Psoas muscle (tissue), 8 donors: ENCODE data around the gene FUT7. TPM values are rescaled to one million over a fixed set of nuclear protein-coding genes. Genes with fewer than 3 reads are reported as not detected.

Source experiments
- ATAC-seq, 4 donors: fragments of 200-7000 bp; cut with Tn5 transposase; one replicate each; pipeline ENCODE4 v1.9.1; 2020; ENCODE audit warnings: moderate library complexity in 3 of 4, mild to moderate bottlenecking in 2 of 4
- DNase-seq, 2 donors: peaks; one replicate each; pipeline ENCODE4 v3.0.0-alpha.2; 2020
- H3K27ac ChIP-seq: fragments of 200-600 bp; one replicate; pipeline ENCODE4 v1.8.0; 2022
- H3K27me3 ChIP-seq, 3 donors: fragments of 200-600 bp in 1 of 3; one replicate each; pipeline versions ENCODE4 v1.6.1 to v1.8.0; 2013 to 2022; ENCODE audit warnings: low read length in 2 of 3, mild to moderate bottlenecking in 2 of 3, moderate library complexity in 1 of 3; ENCODE audit not compliant: insufficient read depth in 3 of 3
- H3K36me3 ChIP-seq, 2 donors: fragments of 200-600 bp in 1 of 2; one replicate each; pipeline versions ENCODE4 v1.6.1 to v1.8.0; 2013 to 2022; ENCODE audit warnings: low read depth in 1 of 2, mild to moderate bottlenecking in 1 of 2, moderate library complexity in 1 of 2; ENCODE audit not compliant: insufficient read depth in 1 of 2
- H3K4me1 ChIP-seq: fragments of 200-600 bp; one replicate; pipeline ENCODE4 v1.8.0; 2022
- H3K4me3 ChIP-seq: fragments of 200-600 bp; one replicate; pipeline ENCODE4 v1.8.0; 2022; ENCODE audit warnings: mild to moderate bottlenecking
- H3K9me3 ChIP-seq: fragments of 200-600 bp; one replicate; pipeline ENCODE4 v1.8.0; 2022
- WGBS, 3 donors: extraction: QIAGEN DNeasy Blood & Tissue Kit; methylation state at CpG; one replicate each; pipeline versions ENCODE4 v1.1.6 to v1.1.7; 2013; 5-methylcytosine and 5-hydroxymethylcytosine counted together
- intact Hi-C, 2 donors: fragments of 100-400 bp; cut with DNase I; formaldehyde crosslinking; loops; one replicate each; pipeline versions ENCODE4 v1.11.0 to v1.14.2; 2022
- polyA plus RNA-seq, 3 donors: library from polyadenylated mRNA; stranded (reverse); fragments of 200-250 nt; gene quantifications; one replicate each; pipeline ENCODE4 v1.2.3, GENCODE V29; 2013
- total RNA-seq, 4 donors: library from RNA; stranded (reverse); fragmentation: NEBNext Ultra II Directional in 2 of 4; extraction: Animal tissue kit (Norgen Biotek cat#: 25700) in 2 of 4; gene quantifications; one replicate each; pipeline versions ENCODE4 v1.2.1 to v1.2.4, GENCODE V29; 2021 to 2023
- TF ChIP-seq, protein P1 (sequence below): fragments of 200-600 bp; IDR thresholded peaks from one replicate; pipeline ENCODE4 v1.8.0; 2022; ENCODE audit warnings: antibody characterized with exemption
- donor health status: healthy with polysubstance abuse.
- donor health status: DM: no; HTN: no; CAD: no; lungs with moderate emphysema.
- donor health status: Bipolar disorder and iron deficiency.
- donor health status: healthy.
- donor health status: DM: yes; HTN: yes; CAD: no.
- donor health status: DM: no; HTN: no; CAD: no.
- donor health status: DM: no; HTN: no; CAD: no.
- donor health status: DM: yes; HTN: yes; CAD: no.

The FUT7 gene
- total and polyA plus RNA-seq, 7 donors = 0.01 to 0.08 (median 0.06) TPM; not detected in 4

GRCh38 chr9:137074657-137075274, 42.9 kb upstream of the FUT7 start:
- ATAC-seq = no peak
- Histone ChIP-seq H3K27me3 (peaks cover 0 to 4% (median 0%) of the 10 kb centered on the region in 3 donors), H3K4me1 (peaks cover 16% of the 10 kb centered on the region), H3K4me3 (no peak overlapping the region), H3K36me3 (peaks cover 0 to 6% of the 10 kb centered on the region in 2 donors), H3K9me3 (no peaks in the 10 kb centered on the region), H3K27ac (no peak overlapping the region)
- peak in 1 of 2 donors; percentile 9 for DNase-seq
- TF ChIP-seq, protein P1, sequence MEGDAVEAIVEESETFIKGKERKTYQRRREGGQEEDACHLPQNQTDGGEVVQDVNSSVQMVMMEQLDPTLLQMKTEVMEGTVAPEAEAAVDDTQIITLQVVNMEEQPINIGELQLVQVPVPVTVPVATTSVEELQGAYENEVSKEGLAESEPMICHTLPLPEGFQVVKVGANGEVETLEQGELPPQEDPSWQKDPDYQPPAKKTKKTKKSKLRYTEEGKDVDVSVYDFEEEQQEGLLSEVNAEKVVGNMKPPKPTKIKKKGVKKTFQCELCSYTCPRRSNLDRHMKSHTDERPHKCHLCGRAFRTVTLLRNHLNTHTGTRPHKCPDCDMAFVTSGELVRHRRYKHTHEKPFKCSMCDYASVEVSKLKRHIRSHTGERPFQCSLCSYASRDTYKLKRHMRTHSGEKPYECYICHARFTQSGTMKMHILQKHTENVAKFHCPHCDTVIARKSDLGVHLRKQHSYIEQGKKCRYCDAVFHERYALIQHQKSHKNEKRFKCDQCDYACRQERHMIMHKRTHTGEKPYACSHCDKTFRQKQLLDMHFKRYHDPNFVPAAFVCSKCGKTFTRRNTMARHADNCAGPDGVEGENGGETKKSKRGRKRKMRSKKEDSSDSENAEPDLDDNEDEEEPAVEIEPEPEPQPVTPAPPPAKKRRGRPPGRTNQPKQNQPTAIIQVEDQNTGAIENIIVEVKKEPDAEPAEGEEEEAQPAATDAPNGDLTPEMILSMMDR = no peak
- 81 to 86% (median 82%) methylated on average over 12 of the region's 12 CpGs for WGBS, 3 donors
- intact Hi-C loops = no loop called here

DNA sequence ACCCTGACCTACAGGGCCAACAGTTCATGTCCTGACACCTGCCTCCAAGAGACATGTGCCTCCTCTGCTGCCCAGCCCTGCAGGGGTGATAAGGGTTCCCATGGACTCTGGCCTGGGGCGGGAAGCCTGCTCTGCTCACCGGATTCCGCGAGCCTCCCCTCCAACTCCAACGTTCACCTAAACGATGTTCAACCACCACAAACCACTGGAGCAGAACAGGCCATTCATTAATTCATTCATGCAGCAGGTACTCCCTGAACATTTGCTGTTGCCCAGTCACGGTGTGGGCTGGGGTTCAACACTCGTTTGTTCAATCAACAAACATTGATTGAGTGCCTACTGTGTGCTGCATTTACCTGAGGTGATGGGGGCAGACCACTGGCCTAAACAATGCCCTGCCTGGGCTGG, 42.1 kb upstream of the FUT7 start:
- Histone ChIP-seq H3K36me3 (peaks cover 0 to 2% of the 10 kb centered on the region in 2 donors), H3K27ac (no peak overlapping the region), H3K9me3 (no peaks in the 10 kb centered on the region), H3K4me3 (no peak overlapping the region), H3K27me3 (peaks cover 0 to 12% (median 5%) of the 10 kb centered on the region in 3 donors), H3K4me1 (peaks cover 16% of the 10 kb centered on the region)
- no peak for ATAC-seq
- intact Hi-C loops = no loop called here
- 82 to 88% (median 85%) methylated on average over 8 of the region's 8 CpGs for WGBS, 3 donors
- TF ChIP-seq, protein P1 = no peak
- DNase-seq = peak in 1 of 2 donors; percentile 3

DNA sequence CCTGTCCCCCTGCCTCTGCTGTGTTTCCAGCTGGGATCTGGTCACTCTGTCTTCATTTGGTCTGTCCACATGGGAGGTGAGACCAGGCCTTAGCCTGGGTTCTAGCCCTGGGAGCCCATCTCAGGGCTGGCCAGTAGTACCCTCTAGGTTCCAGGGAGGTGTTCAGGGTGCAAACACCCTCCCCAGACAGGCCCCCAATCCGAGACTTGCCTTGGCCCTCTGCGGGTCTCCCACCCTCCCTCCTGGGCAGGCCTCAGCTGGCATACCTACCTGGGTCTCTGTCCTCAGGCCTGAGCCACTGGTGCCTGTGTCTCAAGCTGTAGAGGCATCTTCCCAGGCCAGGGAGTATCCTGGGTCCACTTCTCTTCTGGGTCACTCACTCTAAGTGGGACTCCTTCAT, 39.4 kb upstream of the FUT7 start:
- whole genome bisulfite sequencing, 3 donors = 68 to 86% (median 85%) methylated on average over 2 of the region's 2 CpGs
- Histone ChIP-seq H3K27me3 (peaks cover 0 to 10% (median 5%) of the 10 kb centered on the region in 3 donors), H3K36me3 (no peaks in the 10 kb centered on the region), H3K9me3 (no peaks in the 10 kb centered on the region), H3K4me3 (peak overlapping the region; percentile 58), H3K4me1 (peaks cover 4% of the 10 kb centered on the region), H3K27ac (no peak overlapping the region)
- intact Hi-C loops = no loop called here
- TF ChIP-seq, protein P1 = no peak
- peak in 1 of 2 donors; percentile 7 for DNase-seq
- peak in 2 of 4 donors; percentile 0 to 5 for ATAC-seq

DNA sequence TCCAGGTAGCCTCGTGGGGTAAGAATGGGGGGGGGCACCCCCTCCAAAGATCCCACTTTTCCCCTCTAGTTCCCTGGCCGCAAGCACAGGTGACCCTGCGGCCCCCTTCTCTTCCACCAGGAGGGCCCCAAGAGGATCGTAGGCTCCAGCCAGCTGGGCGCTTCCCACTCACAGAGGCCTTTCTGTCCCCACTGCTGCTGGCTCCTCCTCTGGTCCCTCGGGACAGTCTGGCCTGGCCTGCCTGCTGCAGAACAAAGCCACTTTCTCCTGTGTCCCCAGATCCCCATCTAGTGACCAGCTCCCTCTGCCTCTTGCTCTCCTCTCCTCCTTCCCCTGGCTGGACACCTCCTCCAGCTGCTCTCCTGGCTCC, 39.0 kb upstream of the FUT7 start:
- intact Hi-C loops = no loop called here
- DNase-seq = peak in 1 of 2 donors; percentile 25

More for the DNA sequence above, 39.0 kb upstream of the FUT7 start:
- WGBS, 3 donors = 13 to 17% (median 15%) methylated on average over 4 to 6 of the region's 6 CpGs
- H3K36me3 ChIP-seq = no peaks in the 10 kb centered on the region
- peak; percentile 12 to 43 (median 28) for ATAC-seq
- H3K4me1 ChIP-seq = peaks cover 4% of the 10 kb centered on the region
- peak overlapping the region; percentile 46 for H3K27ac ChIP-seq
- TF ChIP-seq, protein P1 = peak; percentile 21
- peaks cover 0 to 10% (median 5%) of the 10 kb centered on the region in 3 donors for H3K27me3 ChIP-seq
- H3K4me3 ChIP-seq = peak overlapping the region; percentile 58
- H3K9me3 ChIP-seq = no peaks in the 10 kb centered on the region
